HCT116 (cell line): ENCODE measurements around the gene TMEM175. TPM values are rescaled to one million over a fixed set of nuclear protein-coding genes. Genes with fewer than 3 reads are reported as not detected.

ENCODE experiments used
- ATAC-seq: fragments of 200-7000 bp; cut with Tn5 transposase; 2 replicates; pipeline ENCODE4 v1.9.1; 2020; ENCODE audit warnings: mild to moderate bottlenecking, moderate library complexity
- BruUV-seq: library from RNA; stranded (reverse); fragments of 400-500 nt; replicated peaks from 2 replicates; lab custom pipeline; 2021; lab: Mats Ljungman, UMichigan
- CTCF ChIA-PET: fragments of 300-600 bp; sonication (Branson Sonifier 250); formaldehyde crosslinking; loops from one replicate; lab custom pipeline; 2021; ENCODE audit warnings: antibody characterized with exemption; lab: Charles Lee
- POLR2A ChIA-PET: fragments of 300-600, 350-600 bp; sonication (Branson Sonifier 250); formaldehyde crosslinking; loops from one replicate; lab custom pipeline; 2021; ENCODE audit warnings: antibody characterized with exemption; lab: Charles Lee
- RAD21 ChIA-PET, 2 experiments: fragments of 300-600 bp; sonication (Branson Sonifier 250); formaldehyde crosslinking; loops; one replicate each; lab custom pipeline; 2023; ENCODE audit warnings: low total read pairs in 2 of 2; ENCODE audit not compliant: uncharacterized antibody in 2 of 2, unreplicated experiment in 2 of 2, low non-redundant PET in 1 of 2; lab: Charles Lee
- DNase-seq: peaks from one replicate; pipeline ENCODE4 v3.0.0-alpha.2; 2010; ENCODE audit warnings: low read depth, low spot score
- H2AFZ ChIP-seq: fragments of 200-600 bp; shearing (Covaris generic), sonication (generic); 2 replicates; pipeline ENCODE4 v1.6.1; 2017; ENCODE audit warnings: low read depth, mixed run types, mixed read lengths, antibody characterized with exemption, low read length; ENCODE audit not compliant: poor library complexity, severe bottlenecking
- H3K27ac ChIP-seq: 2 replicates; pipeline ENCODE4 v1.5.1; 2012; ENCODE audit warnings: low read depth, low read length
- H3K27me3 ChIP-seq: fragments of 200-600 bp; sonication (generic); 2 replicates; pipeline ENCODE4 v1.6.1; 2016; ENCODE audit warnings: mixed run types, low read length, mixed read lengths; ENCODE audit not compliant: insufficient read depth
- H3K36me3 ChIP-seq, 2 experiments: fragments of 200-500 bp in 1 of 2; fragments of 200-600 bp in 1 of 2; sonication (Bioruptor generic) in 1 of 2; sonication (generic) in 1 of 2; 2 replicates each; pipeline versions ENCODE4 v1.5.1 to v1.6.1; 2014 to 2016; ENCODE audit warnings: low read length in 2 of 2, inconsistent platforms in 1 of 2, mixed read lengths in 1 of 2, mixed run types in 1 of 2; ENCODE audit not compliant: insufficient read depth in 2 of 2, control insufficient read depth in 1 of 2
- H3K4me1 ChIP-seq, 2 experiments: fragments of 200-600 bp in 1 of 2; sonication (generic) in 1 of 2; 2 replicates each; pipeline versions ENCODE4 v1.5.1 to v1.6.1; 2012 to 2017; ENCODE audit warnings: low read length in 2 of 2, inconsistent platforms in 1 of 2, mild to moderate bottlenecking in 1 of 2, mixed read lengths in 1 of 2, mixed run types in 1 of 2, moderate library complexity in 1 of 2; ENCODE audit not compliant: insufficient read depth in 2 of 2, control insufficient read depth in 1 of 2
- H3K4me2 ChIP-seq: fragments of 200-600 bp; sonication (generic); 2 replicates; pipeline ENCODE4 v1.6.1; 2017; ENCODE audit warnings: mixed run types, low read length, mixed read lengths
- H3K4me3 ChIP-seq, 2 experiments: fragments of 200-600 bp in 1 of 2; sonication (generic) in 1 of 2; replicated peaks in 1 of 2; 2 replicates each; pipeline ENCODE4 v1.5.1; 2011 to 2016; ENCODE audit warnings: low read length in 2 of 2, control low read depth in 1 of 2, low read depth in 1 of 2, mild to moderate bottlenecking in 1 of 2, mixed read lengths in 1 of 2, mixed run types in 1 of 2
- H3K79me2 ChIP-seq: fragments of 200-600 bp; sonication (generic); 2 replicates; pipeline ENCODE4 v1.6.1; 2017; ENCODE audit warnings: mild to moderate bottlenecking, mixed run types, low read length, moderate library complexity, mixed read lengths; ENCODE audit not compliant: insufficient read depth
- H3K9ac ChIP-seq: fragments of 200-600 bp; sonication (generic); 2 replicates; pipeline ENCODE4 v1.6.1; 2016; ENCODE audit warnings: low read length, mixed read lengths
- H3K9me2 ChIP-seq: fragments of 200-600 bp; sonication (generic), shearing (Covaris generic); 2 replicates; pipeline ENCODE4 v1.6.1; 2017; ENCODE audit warnings: mixed run types, mild to moderate bottlenecking, moderate library complexity; ENCODE audit not compliant: insufficient read depth
- H3K9me3 ChIP-seq, 2 experiments: fragments of 200-500 bp in 1 of 2; fragments of 200-600 bp in 1 of 2; sonication (Bioruptor generic) in 1 of 2; sonication (generic) in 1 of 2; 2 replicates each; pipeline ENCODE4 v1.6.1; 2014 to 2017; ENCODE audit warnings: low read length in 2 of 2, mixed read lengths in 2 of 2, inconsistent platforms in 1 of 2, low read depth in 1 of 2, mild to moderate bottlenecking in 1 of 2, mixed run types in 1 of 2, moderate library complexity in 1 of 2; ENCODE audit not compliant: control insufficient read depth in 1 of 2, insufficient read depth in 1 of 2
- H4K20me1 ChIP-seq: fragments of 200-600 bp; sonication (generic), shearing (Covaris generic); 2 replicates; pipeline ENCODE4 v1.6.1; 2017; ENCODE audit warnings: mixed run types, mild to moderate bottlenecking, moderate library complexity; ENCODE audit not compliant: insufficient read depth
- ATF3 ChIP-seq: IDR thresholded peaks from 2 replicates; pipeline ENCODE4 v1.6.1; 2012
- CBX3 ChIP-seq: IDR thresholded peaks from 2 replicates; pipeline ENCODE4 v1.6.1; 2012; ENCODE audit warnings: low read depth
- CEBPB ChIP-seq: IDR thresholded peaks from 2 replicates; pipeline ENCODE4 v1.6.1; 2012; ENCODE audit warnings: low read depth
- CTCF ChIP-seq, 3 experiments: fragments of 200-600 bp in 1 of 3; sonication (generic) in 1 of 3; IDR thresholded peaks in 2 of 3; conservative IDR thresholded peaks in 1 of 3; 2 replicates each; pipeline ENCODE4 v1.5.1; 2012 to 2017; ENCODE audit warnings: low read depth in 2 of 3, low read length in 2 of 3, antibody characterized with exemption in 1 of 3, borderline replicate concordance in 1 of 3, control low read depth in 1 of 3, mild to moderate bottlenecking in 1 of 3, mixed read lengths in 1 of 3, mixed run types in 1 of 3, moderate library complexity in 1 of 3; ENCODE audit not compliant: insufficient read depth in 1 of 3
- EGR1 ChIP-seq: IDR thresholded peaks from 2 replicates; pipeline ENCODE4 v1.6.1; 2012; ENCODE audit warnings: low read depth
- EZH2phosphoT487 ChIP-seq: fragments of 200-600 bp; IDR thresholded peaks from 2 replicates; pipeline ENCODE4 v1.6.1; 2018; ENCODE audit warnings: antibody characterized with exemption, borderline replicate concordance
- FOSL1 ChIP-seq: IDR thresholded peaks from 2 replicates; pipeline ENCODE4 v1.6.1; 2012; ENCODE audit warnings: low read depth
- JUND ChIP-seq: IDR thresholded peaks from 2 replicates; pipeline ENCODE4 v1.6.1; 2012
- MAX ChIP-seq: IDR thresholded peaks from 2 replicates; pipeline ENCODE4 v1.6.1; 2012
- POLR2AphosphoS5 ChIP-seq: IDR thresholded peaks from 2 replicates; pipeline ENCODE4 v1.6.1; 2011; ENCODE audit warnings: mild to moderate bottlenecking, low read depth, low read length, moderate library complexity
- RAD21 ChIP-seq: IDR thresholded peaks from 2 replicates; pipeline ENCODE4 v1.6.1; 2012; ENCODE audit warnings: low read depth, mild to moderate bottlenecking
- REST ChIP-seq: IDR thresholded peaks from 2 replicates; pipeline ENCODE4 v1.6.1; 2012; ENCODE audit warnings: low read depth
- SRF ChIP-seq: IDR thresholded peaks from 2 replicates; pipeline ENCODE4 v1.6.1; 2012; ENCODE audit warnings: low read depth
- TCF7L2 ChIP-seq: IDR thresholded peaks from 2 replicates; pipeline ENCODE4 v1.7.0; 2011; ENCODE audit warnings: borderline replicate concordance, inconsistent platforms; ENCODE audit not compliant: insufficient read depth, insufficient read length; ENCODE audit errors: extremely low read depth
- YY1 ChIP-seq: IDR thresholded peaks from 2 replicates; pipeline ENCODE4 v1.6.1; 2011; ENCODE audit warnings: low read length, low read depth, moderate library complexity, mild to moderate bottlenecking; ENCODE audit not compliant: insufficient replicate concordance; ENCODE audit errors: extremely low read depth
- ZBTB33 ChIP-seq: IDR thresholded peaks from 2 replicates; pipeline ENCODE4 v1.6.1; 2011; ENCODE audit warnings: mild to moderate bottlenecking, low read length, moderate library complexity; ENCODE audit not compliant: insufficient replicate concordance; ENCODE audit errors: extremely low read depth
- ZFX ChIP-seq: fragments of 450-650 bp; IDR thresholded peaks from 2 replicates; pipeline ENCODE4 v1.6.1; 2017
- ZNF274 ChIP-seq: fragments of 200-500 bp; sonication (Bioruptor generic); IDR thresholded peaks from 2 replicates; pipeline ENCODE4 v1.6.1; 2014; ENCODE audit warnings: mild to moderate bottlenecking, low read depth, low read length, inconsistent platforms
- intact Hi-C: fragments of 100-400 bp; cut with micrococcal nuclease; formaldehyde crosslinking; loops from 2 replicates; pipeline ENCODE4 v1.10.0; 2022
- total RNA-seq: library from RNA; stranded (reverse); gene quantifications from one replicate; pipeline ENCODE4 v1.2.1, GENCODE V29; 2021; ENCODE audit not compliant: unreplicated experiment

The TMEM175 gene
- total RNA-seq, 1 experiment from 2014 or later = 17.5 TPM

- H3K9me3 ChIP-seq = no peaks in the 10 kb centered on the region
- BruUV-seq = no TSS peak
- H3K9ac ChIP-seq = no peak overlapping the region
- TF ChIP-seq POLR2AphosphoS5 (no peak), CTCF (IDR thresholded peaks at IDR 0.05 in 2 of 3, conservative IDR thresholded peaks at IDR 0.05 in 1 of 3; ENCODE audit: borderline replicate concordance in 1 of 3, insufficient read depth in 1 of 3, low read depth in 2 of 3, low read length in 2 of 3) (no peak), CBX3 (no peak), RAD21 (no peak), ATF3 (no peak), JUND (no peak), MAX (no peak), REST (no peak), TCF7L2 (no peak), EGR1 (no peak), EZH2phosphoT487 (no peak), ZBTB33 (no peak), SRF (no peak), ZFX (no peak), YY1 (no peak), ZNF274 (no peak), FOSL1 (no peak), CEBPB (no peak)
- H3K4me2 ChIP-seq = no peak overlapping the region
- H3K27me3 ChIP-seq = no peaks in the 10 kb centered on the region
- H2AFZ ChIP-seq = no peak overlapping the region
- H3K27ac ChIP-seq = no peak overlapping the region
- ChIA-PET RAD21 (no interaction called here), CTCF (no interaction called here), POLR2A (no interaction called here)
- H3K4me3 ChIP-seq = no peak overlapping the region
- H3K4me1 ChIP-seq = peaks cover 9 to 24% of the 10 kb centered on the region in 2 experiments; a peak in 3 of 4 replicates
- no peaks in the 10 kb centered on the region for H3K9me2 ChIP-seq
- H4K20me1 ChIP-seq = no peaks in the 10 kb centered on the region
- ATAC-seq = no peak
- H3K36me3 ChIP-seq = no peaks in the 10 kb centered on the region
- H3K79me2 ChIP-seq = no peaks in the 10 kb centered on the region
- no peak for DNase-seq
- intact Hi-C loops = no loop called here
Measured at GRCh38 chr4:974668-975067, 42.4 kb downstream of the TMEM175 start.
